ENCODE results near the gene ADCY9.

ADCY9 gene

DNA sequence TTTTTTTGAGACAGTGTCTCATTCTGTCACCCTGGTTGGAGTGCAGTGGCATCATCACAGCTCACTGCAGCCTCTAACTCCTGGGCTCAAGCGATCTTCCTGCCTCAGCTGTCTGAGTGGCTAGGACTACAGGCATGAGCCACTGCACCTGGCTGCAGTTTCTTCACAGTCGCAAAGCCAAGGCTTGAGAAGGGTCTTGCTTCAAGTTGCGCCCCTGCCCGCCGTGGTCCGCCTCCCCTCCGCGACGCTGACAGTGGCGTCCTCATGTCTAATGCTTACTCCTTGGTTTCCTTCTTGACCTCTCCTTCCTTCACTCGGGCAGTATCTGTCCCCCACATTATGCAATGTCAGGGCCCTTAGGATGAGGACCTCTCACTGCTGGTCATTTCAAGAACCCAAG is 112.7 kb downstream of the ADCY9 start:
- no peak for DNase-seq (ENCODE audit: low spot score)

DNA sequence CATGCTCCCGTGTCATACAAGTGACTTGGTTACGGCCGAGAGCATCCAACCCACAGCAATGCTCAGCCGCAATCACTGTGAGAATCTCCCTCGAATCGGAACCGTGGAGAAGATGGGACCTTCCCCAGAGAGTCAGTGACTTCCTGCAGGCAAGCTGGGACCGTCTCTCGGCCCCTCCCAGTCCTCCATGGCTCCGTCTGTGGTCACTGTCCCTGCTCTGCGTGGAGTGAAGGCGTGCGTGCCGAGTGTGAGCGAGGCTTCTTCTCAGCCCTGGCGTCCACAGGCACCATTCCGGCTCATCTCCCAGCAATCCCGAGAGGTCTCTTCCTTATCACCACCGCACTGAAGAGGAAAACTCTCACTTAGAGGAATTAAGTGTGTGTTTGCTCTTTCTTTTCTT is 113.1 kb downstream of the ADCY9 start:
- DNase-seq (ENCODE audit: low spot score): no peak

DNA sequence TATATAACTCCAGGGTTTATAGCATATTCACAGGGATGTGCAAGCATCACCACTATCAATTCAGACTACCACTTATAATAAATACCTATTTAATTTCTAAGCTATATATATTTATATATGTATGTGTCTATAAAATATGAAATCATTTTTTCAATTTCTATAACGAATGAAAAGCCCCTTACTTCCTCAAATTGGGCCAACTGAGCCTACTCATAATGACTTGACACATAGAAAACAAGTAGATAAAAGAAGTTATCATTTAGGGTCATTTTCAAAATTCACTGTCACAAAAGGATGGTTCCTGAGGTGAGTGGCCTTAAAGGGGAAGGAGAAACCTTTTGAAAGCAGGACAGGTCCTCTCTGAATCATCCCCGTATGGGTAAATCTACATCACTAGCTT is 114.1 kb downstream of the ADCY9 start:
- DNase-seq (ENCODE audit: low spot score): no peak

DNA sequence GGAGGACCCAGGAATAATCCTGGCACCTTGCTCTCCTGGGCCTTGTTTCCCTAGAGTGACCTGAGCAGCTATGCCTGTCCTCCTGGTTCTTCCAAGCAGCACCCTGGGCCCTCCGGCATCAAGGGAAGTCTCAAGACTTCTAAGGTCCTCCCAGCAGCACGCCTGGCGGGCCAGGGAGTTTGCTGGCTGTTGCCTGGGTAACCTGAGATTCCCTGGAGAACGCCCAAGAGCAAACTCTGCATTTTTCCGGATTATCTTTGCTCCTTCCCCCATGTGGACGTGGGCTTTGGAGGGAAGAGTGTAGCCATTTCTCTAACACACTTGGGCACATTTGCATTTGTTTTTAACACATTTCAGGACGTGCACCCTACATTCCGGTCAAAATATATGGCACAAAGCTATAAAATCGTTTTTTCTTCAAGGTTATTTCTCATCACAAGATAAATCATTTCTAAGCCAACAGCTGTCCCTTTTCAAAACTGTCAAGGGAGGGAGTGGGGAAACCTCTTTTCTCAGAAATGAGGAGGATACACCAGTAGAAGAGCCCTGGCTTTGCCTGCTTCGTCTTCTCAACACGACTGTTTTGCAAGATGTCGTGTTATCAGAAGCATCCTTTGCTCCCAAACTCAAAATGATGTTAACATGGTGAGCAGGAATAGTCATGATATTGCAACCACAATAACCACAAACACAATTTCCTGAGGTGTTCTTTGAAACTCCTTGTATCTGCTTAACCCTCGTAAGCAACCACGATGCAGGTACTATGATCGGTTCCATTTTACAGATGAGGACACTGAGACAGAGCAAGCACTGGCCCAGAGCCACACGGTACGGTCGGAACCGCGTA is 116.5 kb downstream of the ADCY9 start:
- DNase-seq (ENCODE audit: low spot score): no peak

- no peak for DNase-seq (ENCODE audit: low spot score)
Observed at GRCh38 chr16:3998793-3999478, 117.3 kb downstream of the ADCY9 start.

GRCh38 chr16:3997231-3997841 is 118.9 kb downstream of the ADCY9 start:
- DNase-seq (ENCODE audit: low spot score): no peak

- no peak for DNase-seq (ENCODE audit: low spot score)
Observed at GRCh38 chr16:3995001-3995400, 121.2 kb downstream of the ADCY9 start.

- DNase-seq (ENCODE audit: low spot score): no peak
Observed at GRCh38 chr16:3993052-3993785, 123.0 kb downstream of the ADCY9 start.

- DNase-seq (ENCODE audit: low spot score): no peak
Observed at GRCh38 chr16:3992297-3993051, 123.8 kb downstream of the ADCY9 start.

DNA sequence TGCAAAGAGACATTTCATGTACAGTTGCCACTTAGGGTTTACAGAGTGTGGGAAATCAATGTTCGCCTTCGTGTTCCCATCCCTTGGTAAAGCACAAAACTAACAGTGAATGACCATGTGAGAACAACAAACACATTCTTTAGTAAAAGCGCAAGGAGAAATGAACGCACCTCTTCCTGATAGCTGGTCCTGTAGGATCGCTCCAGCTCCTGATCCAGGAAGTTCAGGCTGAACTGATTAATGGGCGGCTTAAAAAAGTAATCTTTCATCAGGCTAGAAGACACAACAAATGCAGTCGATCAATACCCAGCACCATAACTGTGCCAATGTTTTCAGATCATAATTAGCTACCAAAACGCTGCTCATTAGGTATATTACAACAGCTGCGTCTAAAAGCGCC is 127.4 kb downstream of the ADCY9 start:
- no peak for DNase-seq (ENCODE audit: low spot score)

DNA sequence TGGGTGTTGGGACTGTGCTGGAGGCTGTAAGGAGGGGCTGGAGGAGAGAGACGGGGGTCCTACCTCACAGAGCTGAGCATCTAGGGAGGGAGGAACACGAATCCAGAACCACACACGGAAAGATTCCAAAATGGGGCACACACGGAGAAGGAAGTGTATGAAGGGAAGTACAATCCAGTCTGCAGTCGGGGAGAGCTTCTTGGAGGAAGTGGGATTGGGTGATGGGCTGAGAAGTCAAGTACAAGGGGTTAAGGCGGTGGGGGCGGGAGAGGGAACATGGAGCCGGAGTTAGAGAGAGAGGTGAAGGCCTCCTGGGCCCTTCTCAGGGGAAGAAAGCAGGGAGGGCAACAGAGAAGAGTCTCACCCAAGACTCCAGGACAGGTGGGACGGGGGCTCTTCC is 128.2 kb downstream of the ADCY9 start:
- no peak for DNase-seq (ENCODE audit: low spot score)

DNA sequence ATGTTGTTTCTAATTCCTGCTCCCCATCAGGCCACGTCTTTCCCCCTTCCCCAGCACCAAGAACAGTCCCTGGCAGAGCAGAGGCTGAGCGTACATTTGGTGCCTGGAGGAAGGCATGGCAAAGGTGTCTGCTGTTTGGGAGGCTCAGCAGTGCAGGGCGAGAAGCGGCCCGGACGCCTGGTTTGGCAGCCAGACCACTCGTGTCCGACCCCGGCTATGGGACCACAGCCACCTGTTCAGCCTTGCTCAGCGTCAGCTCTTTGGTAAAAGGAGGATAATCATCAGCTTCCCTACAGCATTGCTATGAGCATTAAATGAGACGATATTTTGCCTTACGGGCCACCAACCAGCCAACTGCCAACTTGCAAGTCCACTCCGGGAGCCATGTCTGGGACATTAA is 129.0 kb downstream of the ADCY9 start:
- no peak for DNase-seq (ENCODE audit: low spot score)

- DNase-seq (ENCODE audit: low spot score): no peak
Observed at GRCh38 chr16:3986235-3986544, 130.1 kb downstream of the ADCY9 start.

GRCh38 chr16:3984111-3985060 is 131.9 kb downstream of the ADCY9 start:
- no peak for DNase-seq (ENCODE audit: low spot score)

- peak; percentile 5 for DNase-seq (ENCODE audit: low spot score)
Observed at GRCh38 chr16:3983081-3983520, 133.1 kb downstream of the ADCY9 start.

GRCh38 chr16:3982216-3982615 is 134.0 kb downstream of the ADCY9 start:
- no peak for DNase-seq (ENCODE audit: low spot score)

GRCh38 chr16:3980253-3981111 is 135.8 kb downstream of the ADCY9 start:
- no peak for DNase-seq (ENCODE audit: low spot score)

GRCh38 chr16:3979518-3979917 is 136.7 kb downstream of the ADCY9 start:
- no peak for DNase-seq (ENCODE audit: low spot score)

- DNase-seq (ENCODE audit: low spot score): no peak
Observed at GRCh38 chr16:3979070-3979469, 137.2 kb downstream of the ADCY9 start.

- no peak for DNase-seq (ENCODE audit: low spot score)
Observed at GRCh38 chr16:3977376-3977775, 138.9 kb downstream of the ADCY9 start.
